ENCODE results near the gene RPS29. TPM values are rescaled to one million over a fixed set of nuclear protein-coding genes. Genes with fewer than 3 reads are reported as not detected.
"Not testable (repeated sequence)": the region's sequence is repeated elsewhere in the genome, so short reads cannot be mapped to it uniquely, and the experiment has no call there.

RPS29 gene
- total RNA-seq, 1 donor from 2014 or later: 4,272 TPM

- DNase-seq: no peak
Measured at GRCh38 chr14:49598189-49598484, 12.0 kb upstream of the RPS29 start.

DNA sequence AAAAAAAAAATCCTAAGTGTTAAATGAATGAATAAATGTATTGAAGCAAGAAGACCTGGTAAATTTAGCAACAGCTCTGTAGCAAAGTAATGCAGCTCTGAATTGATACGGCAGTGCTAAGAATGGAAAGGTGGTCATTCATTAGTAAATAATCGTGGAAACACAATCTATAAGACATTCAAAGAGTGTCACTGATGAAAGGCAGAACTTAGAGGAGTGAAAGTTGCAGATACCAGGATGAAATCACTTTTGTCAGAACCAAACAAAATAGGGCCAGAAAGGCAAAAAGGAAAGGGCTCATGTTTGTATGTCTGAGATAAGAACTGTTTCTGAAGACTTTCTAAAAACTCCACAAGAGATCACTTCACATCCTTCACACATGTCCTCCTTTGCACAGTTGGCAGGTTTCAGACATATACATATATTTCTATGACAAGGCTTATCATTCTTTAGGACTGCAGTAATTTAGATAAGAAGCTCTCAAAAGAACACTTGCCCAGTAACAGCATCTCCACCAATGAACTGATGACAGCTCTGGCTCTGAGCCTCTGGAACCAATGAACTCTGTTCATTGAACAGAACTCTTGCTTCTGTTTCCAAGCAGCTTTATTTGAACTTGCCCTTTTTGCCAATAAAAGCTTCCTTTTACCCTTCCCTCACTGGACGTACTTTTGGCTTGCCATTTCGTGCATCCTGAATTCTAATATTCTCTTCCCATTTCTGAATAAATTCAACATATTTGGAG lies 8.3 kb upstream of the RPS29 start:
- DNase-seq: peak; percentile 18

DNA sequence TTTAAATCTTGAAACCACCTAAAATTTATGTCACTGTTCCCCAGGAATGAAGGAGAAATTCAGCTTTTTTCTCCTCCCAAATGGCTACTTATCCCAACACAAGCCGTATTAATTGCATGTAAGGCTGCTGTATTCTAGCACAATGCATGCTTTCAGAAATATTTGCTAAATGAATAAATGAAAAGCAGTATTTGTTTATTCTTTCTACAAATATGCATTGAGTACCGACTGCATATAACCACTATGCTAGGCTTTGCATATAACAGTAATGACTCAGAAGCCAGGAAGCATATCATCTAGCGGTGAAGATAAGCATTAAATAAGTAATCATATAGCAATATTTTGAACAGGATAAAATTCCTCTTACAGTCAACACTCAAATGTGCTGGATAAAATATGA lies 6.8 kb upstream of the RPS29 start:
- DNase-seq: no peak

- DNase-seq: no peak
Measured at GRCh38 chr14:49589387-49589786, 3.2 kb upstream of the RPS29 start.

DNA sequence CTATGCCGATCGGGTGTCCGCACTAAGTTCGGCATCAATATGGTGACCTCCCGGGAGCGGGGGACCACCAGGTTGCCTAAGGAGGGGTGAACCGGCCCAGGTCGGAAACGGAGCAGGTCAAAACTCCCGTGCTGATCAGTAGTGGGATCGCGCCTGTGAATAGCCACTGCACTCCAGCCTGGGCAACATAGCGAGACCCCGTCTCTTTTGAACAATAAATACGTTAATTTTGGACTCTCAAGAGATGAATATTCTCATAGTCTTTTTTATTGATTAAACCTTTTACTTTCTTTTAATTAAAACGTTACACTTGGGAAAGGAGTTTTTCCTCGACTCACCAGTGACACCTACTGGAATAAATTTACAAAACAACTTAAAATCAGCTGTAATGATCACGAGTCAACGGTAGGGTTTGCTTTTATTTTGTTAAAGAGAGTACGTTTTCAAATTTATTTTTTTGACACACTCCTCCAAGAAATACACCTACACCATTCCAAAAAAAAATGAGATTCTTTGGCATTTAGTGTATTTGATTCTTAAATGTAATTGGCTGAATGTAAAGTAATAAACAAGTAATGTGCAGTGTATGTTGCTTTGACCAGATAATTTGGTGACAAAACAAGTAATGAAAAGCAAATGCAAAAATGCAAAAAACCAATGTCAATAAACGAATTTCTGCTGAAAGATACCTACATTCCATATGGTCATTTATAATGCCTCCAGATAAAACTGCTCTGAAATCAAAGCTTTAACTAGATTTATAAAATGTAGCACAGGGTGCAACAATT lies 687 bp upstream of the RPS29 start:
- DNase-seq: peak; percentile 86

DNA sequence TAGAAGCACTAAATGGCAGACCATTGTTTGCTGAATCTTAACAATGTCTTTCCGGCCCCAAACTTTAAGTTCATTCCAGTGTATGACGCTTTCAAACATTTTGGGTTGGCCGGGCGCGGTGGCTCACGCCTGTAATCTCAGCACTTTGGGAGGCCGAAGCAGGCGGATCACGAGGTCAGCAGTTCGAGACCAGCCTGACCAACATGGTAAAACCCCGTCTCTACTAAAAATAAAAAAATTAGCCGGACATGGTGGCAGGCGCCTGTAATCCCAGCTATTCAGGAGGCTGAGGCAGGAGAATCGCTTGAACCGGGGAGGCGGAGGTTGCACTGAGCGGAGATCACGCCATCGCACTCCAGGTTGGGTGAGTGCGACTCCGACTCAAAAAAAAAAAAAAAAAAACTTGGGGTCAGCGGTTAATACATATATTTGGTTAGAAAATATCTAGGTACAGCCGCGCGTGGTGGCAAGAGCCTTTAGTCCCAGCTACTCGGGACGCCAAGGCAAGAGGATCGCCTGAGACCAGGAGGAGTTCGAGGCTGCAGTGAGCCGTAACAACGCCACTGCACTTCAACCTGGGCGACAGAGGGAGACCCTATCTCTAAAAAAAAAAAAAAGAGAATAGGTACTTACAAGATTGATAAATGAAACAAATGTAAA lies 1.1 kb downstream of the RPS29 start:
- not testable (repeated sequence) for DNase-seq

- no peak for DNase-seq
Measured at GRCh38 chr14:49584058-49584457, 2.1 kb downstream of the RPS29 start.

DNA sequence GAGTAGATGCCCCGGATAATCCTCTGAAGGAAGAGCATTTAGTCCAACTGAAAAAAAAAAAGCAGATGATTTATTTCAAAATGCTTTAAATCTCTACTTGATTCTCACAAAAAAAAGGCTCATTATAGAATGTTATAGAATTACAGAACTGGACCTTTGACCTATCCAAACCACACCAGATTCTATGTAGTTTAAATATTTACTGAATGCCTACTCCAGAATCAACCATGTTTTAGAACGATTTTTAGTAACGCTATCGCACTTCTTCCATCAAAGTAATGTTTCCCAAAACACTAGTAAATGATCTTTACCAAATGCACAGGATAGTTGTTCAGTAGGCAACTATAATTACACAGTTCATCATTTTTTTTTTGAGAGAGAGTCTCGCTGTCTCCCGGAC lies 2.6 kb downstream of the RPS29 start:
- no peak for DNase-seq

DNA sequence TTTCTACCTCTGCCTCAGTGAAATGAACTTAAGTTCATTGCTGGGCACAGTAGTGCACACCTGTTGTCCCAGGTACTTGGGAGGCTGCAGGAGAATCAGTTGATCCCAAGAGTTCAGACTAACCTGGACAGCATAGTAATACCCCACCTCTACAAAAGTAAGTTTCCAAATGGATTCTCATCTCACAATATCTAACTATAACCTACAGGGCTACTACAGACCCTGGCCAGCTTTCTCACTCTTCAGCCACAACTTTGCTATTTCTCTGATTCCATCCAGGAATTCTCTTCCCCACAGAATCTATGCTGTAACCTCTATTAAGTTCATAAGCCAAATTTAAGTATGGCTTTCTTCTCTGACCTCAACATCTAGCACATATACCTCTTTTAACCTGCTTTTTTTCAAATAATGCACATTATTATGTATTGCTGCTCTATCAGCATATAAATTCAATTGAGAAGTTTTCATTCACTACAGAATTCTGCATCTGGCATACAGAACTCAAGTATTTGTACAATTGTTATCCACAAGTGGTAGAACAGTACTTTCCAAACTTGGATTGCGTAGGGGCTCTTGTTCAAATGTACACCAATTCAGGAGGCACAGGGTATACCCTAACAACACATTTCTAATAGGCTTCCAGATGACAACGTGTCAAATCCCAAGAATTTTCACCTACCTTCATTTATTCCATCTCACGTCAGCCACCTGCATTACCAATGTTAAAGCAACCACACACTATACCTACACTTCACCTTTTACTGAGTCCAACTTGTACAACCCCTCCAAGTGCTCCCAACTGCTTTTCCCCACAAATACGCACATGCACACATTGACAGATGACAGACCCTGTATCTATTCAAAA lies 3.8 kb downstream of the RPS29 start:
- DNase-seq: no peak

GRCh38 chr14:49581209-49582112 lies 4.7 kb downstream of the RPS29 start:
- no peak for DNase-seq

DNA sequence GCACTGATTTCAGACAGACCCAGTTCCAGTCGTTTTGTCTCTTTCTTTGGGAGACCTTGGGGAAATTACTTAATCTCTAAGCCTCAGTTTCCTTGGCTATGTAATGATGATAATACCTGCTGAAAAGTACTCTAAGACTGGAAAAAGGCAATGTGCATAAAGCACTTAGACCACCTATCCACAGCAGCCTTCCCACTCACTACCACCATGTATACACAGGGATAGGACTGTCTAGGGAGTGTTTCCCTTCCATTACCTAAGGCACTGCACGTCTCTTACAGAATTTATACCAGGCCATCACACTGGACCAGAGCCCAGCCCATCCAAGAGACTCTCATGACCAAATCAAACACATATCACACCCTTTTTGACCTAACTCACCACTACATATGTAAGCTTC lies 6.3 kb downstream of the RPS29 start:
- DNase-seq: no peak

DNA sequence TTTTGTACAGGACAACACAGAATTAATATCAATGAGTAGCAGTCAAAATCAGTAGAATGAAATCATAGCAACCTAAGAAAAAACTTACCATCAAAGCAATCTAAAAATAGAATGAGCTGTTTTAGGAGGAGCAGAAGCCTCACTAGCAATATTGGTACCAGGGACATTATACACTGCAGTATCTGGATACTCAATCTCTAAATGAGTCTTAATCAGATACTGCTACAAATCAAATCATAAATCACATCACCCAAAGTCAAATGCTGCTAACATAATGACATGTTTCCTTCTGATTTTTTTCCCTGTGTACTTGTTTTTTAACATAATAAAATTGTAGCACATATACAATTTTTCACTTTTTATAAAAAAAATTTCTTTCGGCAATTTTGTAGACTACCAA lies 8.0 kb downstream of the RPS29 start:
- no peak for DNase-seq

- no peak for DNase-seq
Measured at GRCh38 chr14:49574038-49574437, 12.1 kb downstream of the RPS29 start.

DNA sequence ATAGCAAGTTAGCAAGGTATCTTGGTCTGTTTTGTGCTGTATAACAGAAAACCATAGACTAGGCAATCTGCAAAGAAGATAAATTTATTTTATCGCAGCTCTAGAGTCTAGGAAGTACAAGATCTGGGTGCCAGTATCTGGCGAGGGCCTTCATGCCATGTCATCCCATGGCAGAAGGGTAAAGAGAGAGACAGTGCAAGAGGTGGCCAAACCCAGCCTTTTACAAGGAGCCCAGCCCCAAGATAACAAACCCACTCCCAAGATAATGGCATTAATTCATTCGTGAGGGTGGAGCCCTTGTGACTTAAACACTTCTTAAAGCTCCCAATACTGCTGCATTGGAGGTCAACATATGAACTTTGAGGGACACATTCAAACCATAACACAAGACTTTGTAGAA lies 16.9 kb downstream of the RPS29 start:
- no peak for DNase-seq

DNA sequence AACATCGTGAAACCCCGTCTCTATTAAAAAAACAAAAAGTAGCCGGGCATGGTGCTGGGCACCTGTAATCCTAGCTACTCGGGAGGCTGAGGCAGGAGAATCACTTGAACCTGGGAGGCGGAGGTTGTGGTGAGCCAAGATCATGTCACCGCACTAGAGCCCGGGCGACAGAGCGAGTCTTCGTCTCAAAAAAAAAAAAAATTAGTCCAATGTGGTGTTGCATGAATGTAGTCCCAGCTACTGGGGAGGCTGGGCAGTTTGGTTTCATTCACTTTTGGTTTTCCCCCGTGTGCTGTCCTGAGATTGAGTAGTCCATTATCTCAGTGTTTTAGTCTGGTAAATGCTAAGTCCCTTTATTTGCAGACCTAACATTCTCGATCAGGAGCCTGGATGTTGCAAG lies 19.5 kb downstream of the RPS29 start:
- DNase-seq: no peak

DNA sequence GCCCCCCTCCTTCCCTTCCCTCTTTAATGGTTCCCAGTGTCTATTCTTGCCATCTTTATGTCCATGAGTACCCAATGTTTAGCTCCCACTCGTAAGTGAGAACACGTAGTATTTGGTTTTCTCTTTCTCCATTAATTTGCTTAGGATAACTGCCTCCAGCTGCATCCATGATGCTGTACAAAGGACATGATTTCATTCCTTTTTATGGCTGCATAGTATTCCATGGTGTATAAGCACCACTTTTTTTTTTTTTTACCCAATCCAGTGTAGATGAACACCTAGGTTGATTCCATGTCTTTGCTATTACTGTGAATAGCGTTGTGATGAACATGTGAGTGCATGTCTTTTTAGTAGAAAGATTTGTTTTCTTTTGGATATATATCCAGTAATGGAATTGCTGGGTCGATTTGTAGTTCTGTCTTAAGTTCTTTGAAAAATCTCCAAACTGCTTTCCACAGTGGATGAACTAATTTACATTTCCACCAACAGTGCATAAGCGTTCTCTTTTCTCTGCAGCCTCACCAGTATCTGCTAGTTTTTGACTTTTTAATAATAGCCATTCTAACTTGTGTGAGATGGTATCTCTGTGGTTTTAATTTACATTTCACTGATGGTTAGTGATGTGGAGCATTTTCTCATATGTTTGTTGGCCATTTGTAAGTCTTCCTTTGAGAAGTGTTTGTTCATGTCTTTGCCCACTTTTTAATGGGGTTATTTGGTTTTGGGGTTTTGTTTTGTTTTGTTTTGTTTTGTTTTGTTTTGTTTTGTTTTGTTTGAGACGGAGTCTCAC lies 26.0 kb downstream of the RPS29 start:
- DNase-seq: no peak

DNA sequence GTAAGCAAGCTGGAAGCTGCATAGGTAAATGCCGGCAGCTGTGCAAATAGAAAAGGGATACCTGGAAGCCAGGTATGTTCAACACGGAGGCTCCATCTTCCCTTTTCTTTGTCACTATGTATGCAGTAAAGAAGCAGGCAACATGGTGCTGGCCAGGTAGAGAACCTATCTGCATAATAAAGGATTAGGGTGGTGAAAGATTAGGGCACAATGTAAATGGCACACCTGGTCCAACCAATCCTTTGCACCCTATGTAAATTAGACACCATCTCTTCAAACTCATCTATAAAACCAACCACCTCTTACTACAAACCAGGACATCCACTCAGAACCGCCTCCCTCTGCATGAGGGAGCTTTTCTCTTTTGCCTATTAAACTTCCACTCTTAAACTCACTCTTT lies 32.3 kb downstream of the RPS29 start:
- DNase-seq: no peak

GRCh38 chr14:49553106-49553505 lies 33.1 kb downstream of the RPS29 start:
- DNase-seq: no peak

DNA sequence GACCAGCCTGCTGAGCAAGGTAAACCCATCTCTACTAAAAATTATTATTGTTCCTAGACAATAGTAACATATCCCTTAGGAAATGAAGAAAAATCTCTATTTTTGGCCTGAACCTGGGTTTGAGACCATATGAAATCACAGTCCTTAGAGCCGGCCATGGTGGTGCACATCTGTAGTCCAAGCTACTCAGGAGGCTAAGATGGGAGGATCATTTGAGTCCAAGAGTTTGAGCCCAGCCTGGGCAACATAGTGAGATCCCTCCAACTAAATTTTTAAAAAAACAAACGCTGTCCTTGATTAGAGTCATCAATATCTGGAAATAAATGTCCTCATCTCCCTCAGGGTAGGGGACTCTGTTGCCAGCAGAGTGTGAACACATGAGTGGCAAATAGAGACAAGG lies 34.6 kb downstream of the RPS29 start:
- no peak for DNase-seq

Data from tongue (tissue), 2 donors.